ENCODE measurements around the gene RBFOX2. TPM values are rescaled to one million over a fixed set of nuclear protein-coding genes. Genes with fewer than 3 reads are reported as not detected.
A peak's percentile ranks its signal among the peaks of the same experiment; 100 is the strongest.

The RBFOX2 gene
- total and polyA plus RNA-seq, 2 donors (not counting 3 experiments of a cell fraction or from before 2014, with no cell fraction given): 125 to 142 TPM

GRCh38 chr22:36027579-36027934 lies 1.1 kb downstream of the RBFOX2 start:
- H2AFZ ChIP-seq (ENCODE audit: low read depth, low read length): peak overlapping the region; percentile 41
- H3K9ac ChIP-seq (replicated peaks; ENCODE audit: extremely low read depth, insufficient read depth, low read length): peak overlapping the region; percentile 93
- H3K9me1 ChIP-seq (replicated peaks; ENCODE audit: control insufficient read depth, extremely low read depth, insufficient read depth, low read length): no peaks in the 10 kb centered on the region
- FAIRE-seq (peak; percentile 46), DNase-seq (ENCODE audit: low read depth, low spot score) (no peak)
- H3K27me3 ChIP-seq (ENCODE audit: control insufficient read depth in 2 of 2, insufficient read depth in 2 of 2, low read length in 2 of 2): no peaks in the 10 kb centered on the region
- H3K36me3 ChIP-seq (ENCODE audit: control insufficient read depth in 2 of 2, extremely low read depth in 1 of 2, insufficient read depth in 2 of 2, low read length in 2 of 2): peaks cover 0 to 2% of the 10 kb centered on the region in 2 experiments
- H3K4me2 ChIP-seq (ENCODE audit: insufficient read depth, low read length): peak overlapping the region; percentile 89
- CTCF ChIA-PET: interaction anchor here (0.8 to 4.3 kb wide), 6 partner anchors 12 to 97 kb away, joined by 3 to 65 read pairs (median 8); no protein-coding TSS in a partner anchor
- peaks cover 51% of the 10 kb centered on the region for H3K79me2 ChIP-seq (ENCODE audit: control insufficient read depth, insufficient read depth, low read length)
- intact Hi-C loops (cut with micrococcal nuclease): loop anchor here (2.0 to 10.0 kb wide), 4 partner anchors 17 to 253 kb away; no protein-coding TSS in a partner anchor
- peaks cover 21% of the 10 kb centered on the region for H3K4me1 ChIP-seq (ENCODE audit: control insufficient read depth, extremely low read depth, insufficient read depth, low read length)
- peak overlapping the region; percentile 60 to 80 (median 74) for H3K4me3 ChIP-seq (replicated peaks in 1 of 3; ENCODE audit: insufficient read depth in 1 of 3, low read depth in 1 of 3, low read length in 3 of 3)
- peak overlapping the region; percentile 53 for H3K27ac ChIP-seq (ENCODE audit: insufficient read depth, low read depth, low read length)
- no TSS peak for BruUV-seq (replicated peaks)
- POLR2A ChIA-PET: no interaction called here
- TF ChIP-seq MYC (IDR thresholded peaks at IDR 0.05; ENCODE audit: low read depth, low read length) (no peak), FOS (IDR thresholded peaks at IDR 0.05; ENCODE audit: borderline replicate concordance, insufficient read depth, low read length) (no peak), EZH2 (IDR thresholded peaks at IDR 0.05; ENCODE audit: borderline replicate concordance, low read depth, low read length, severe bottlenecking) (no peak), CTCF (IDR thresholded peaks at IDR 0.05; ENCODE audit: extremely low read depth in 1 of 2, insufficient read depth in 1 of 2, low read depth in 1 of 2, low read length in 2 of 2) (no peak), MAX (IDR thresholded peaks at IDR 0.05; ENCODE audit: insufficient read depth, insufficient read length) (no peak), GATA2 (IDR thresholded peaks at IDR 0.05; ENCODE audit: insufficient read depth, insufficient read length, low read depth, low read length) (no peak), POLR2AphosphoS5 (IDR thresholded peaks at IDR 0.05; ENCODE audit: insufficient read depth, low read depth, low read length) (no peak), POLR2A (IDR thresholded peaks at IDR 0.05; ENCODE audit: low read depth, low read length) (no peak), JUN (IDR thresholded peaks at IDR 0.05; ENCODE audit: borderline replicate concordance, insufficient read depth, insufficient read length, low read depth) (no peak)
- dilution Hi-C loops (cut with MboI; ENCODE audit: extremely low pct_ligation_motif_present, low sequenced_read_pairs): no loop called here
- H4K20me1 ChIP-seq (replicated peaks; ENCODE audit: control insufficient read depth, extremely low read depth, insufficient read depth, low read length): peaks cover 2% of the 10 kb centered on the region
- no peaks in the 10 kb centered on the region for H3K9me3 ChIP-seq (replicated peaks; ENCODE audit: control insufficient read depth, insufficient read depth, low read length)
